H9 (cell line): Measurements from ENCODE around the gene ARMH3. TPM values are rescaled to one million over a fixed set of nuclear protein-coding genes. Genes with fewer than 3 reads are reported as not detected.

Source experiments
- DNase-seq: peaks from one replicate; pipeline ENCODE4 v3.0.0-alpha.2; 2017
- H2AFZ ChIP-seq: one replicate; pipeline ENCODE4 v1.6.1; 2013; ENCODE audit warnings: mild to moderate bottlenecking, low read length, control low read depth, moderate library complexity
- H2AK5ac ChIP-seq: 2 replicates; pipeline ENCODE4 v1.6.1; 2013; ENCODE audit warnings: low read length, control low read depth, mixed read lengths; ENCODE audit not compliant: insufficient read length
- H2BK120ac ChIP-seq: one replicate; pipeline ENCODE4 v1.6.1; 2013; ENCODE audit warnings: low read depth, mild to moderate bottlenecking, low read length, control low read depth, inconsistent platforms; ENCODE audit not compliant: poor library complexity, severe bottlenecking
- H2BK12ac ChIP-seq: 2 replicates; pipeline ENCODE4 v1.6.1; 2013; ENCODE audit warnings: low read length, control low read depth, mixed read lengths, low read depth; ENCODE audit not compliant: insufficient read length
- H2BK15ac ChIP-seq: 2 replicates; pipeline ENCODE4 v1.6.1; 2013; ENCODE audit warnings: low read depth, low read length, control low read depth
- H2BK20ac ChIP-seq: one replicate; pipeline ENCODE4 v1.6.1; 2013; ENCODE audit warnings: low read depth, mild to moderate bottlenecking, low read length, control low read depth, inconsistent platforms; ENCODE audit not compliant: poor library complexity, severe bottlenecking
- H2BK5ac ChIP-seq: 2 replicates; pipeline ENCODE4 v1.6.1; 2013; ENCODE audit warnings: low read length, control low read depth, mixed read lengths; ENCODE audit not compliant: insufficient read length
- H3K14ac ChIP-seq: 2 replicates; pipeline ENCODE4 v1.6.1; 2013; ENCODE audit warnings: low read length, control low read depth; ENCODE audit not compliant: insufficient read depth
- H3K18ac ChIP-seq: 2 replicates; pipeline ENCODE4 v1.6.1; 2013; ENCODE audit warnings: low read depth, mild to moderate bottlenecking, mixed read lengths, low read length, control low read depth; ENCODE audit not compliant: insufficient read length
- H3K23ac ChIP-seq: 2 replicates; pipeline ENCODE4 v1.6.1; 2013; ENCODE audit warnings: low read length, control low read depth, mixed read lengths, low read depth; ENCODE audit not compliant: insufficient read length
- H3K23me2 ChIP-seq: 2 replicates; pipeline ENCODE4 v1.6.1; 2013; ENCODE audit warnings: low read depth, mild to moderate bottlenecking, mixed read lengths, low read length, control low read depth; ENCODE audit not compliant: insufficient read length, poor library complexity, severe bottlenecking
- H3K27ac ChIP-seq: 2 replicates; pipeline ENCODE4 v1.5.1; 2013; ENCODE audit warnings: low read length, control low read depth, mixed read lengths, low read depth; ENCODE audit not compliant: insufficient read length
- H3K27me3 ChIP-seq: 2 replicates; pipeline ENCODE4 v1.6.1; 2013; ENCODE audit warnings: low read length, control low read depth, inconsistent platforms; ENCODE audit not compliant: insufficient read depth
- H3K4ac ChIP-seq: 2 replicates; pipeline ENCODE4 v1.6.1; 2013; ENCODE audit warnings: low read depth, mild to moderate bottlenecking, control low read depth, inconsistent platforms, low read length, moderate library complexity
- H3K4me1 ChIP-seq: 2 replicates; pipeline ENCODE4 v1.6.1; 2013; ENCODE audit warnings: low read length, control low read depth, inconsistent platforms; ENCODE audit not compliant: insufficient read depth
- H3K4me2 ChIP-seq: 2 replicates; pipeline ENCODE4 v1.6.1; 2013; ENCODE audit warnings: low read length, control low read depth, mixed read lengths; ENCODE audit not compliant: insufficient read length, insufficient read depth
- H3K56ac ChIP-seq: 2 replicates; pipeline ENCODE4 v1.6.1; 2013; ENCODE audit warnings: low read depth, mild to moderate bottlenecking, mixed read lengths, low read length, control low read depth; ENCODE audit not compliant: insufficient read length
- H3K79me1 ChIP-seq: 2 replicates; pipeline ENCODE4 v1.6.1; 2013; ENCODE audit warnings: low read depth, mild to moderate bottlenecking, moderate library complexity, low read length, control low read depth, inconsistent platforms; ENCODE audit not compliant: insufficient read depth, poor library complexity, severe bottlenecking
- H3K79me2 ChIP-seq: 2 replicates; pipeline ENCODE4 v1.6.1; 2013; ENCODE audit warnings: low read length, control low read depth, inconsistent platforms; ENCODE audit not compliant: insufficient read depth
- H3K9ac ChIP-seq: 2 replicates; pipeline ENCODE4 v1.6.1; 2013; ENCODE audit warnings: low read length, control low read depth, mixed read lengths; ENCODE audit not compliant: insufficient read length; ENCODE audit errors: extremely low read depth
- H3K9me3 ChIP-seq: one replicate; pipeline ENCODE4 v1.6.1; 2013; ENCODE audit warnings: low read depth, low read length, inconsistent platforms; ENCODE audit not compliant: control insufficient read depth
- H3T11ph ChIP-seq: one replicate; pipeline ENCODE4 v1.6.1; 2013; ENCODE audit warnings: mild to moderate bottlenecking, low read length, control low read depth, inconsistent platforms
- H4K20me1 ChIP-seq: one replicate; pipeline ENCODE4 v1.6.1; 2013; ENCODE audit not compliant: control insufficient read depth, insufficient read length, insufficient read depth
- H4K5ac ChIP-seq: 2 replicates; pipeline ENCODE4 v1.6.1; 2013; ENCODE audit warnings: low read depth, mild to moderate bottlenecking, mixed read lengths, low read length, control low read depth; ENCODE audit not compliant: insufficient read length
- H4K8ac ChIP-seq: replicated peaks from 2 replicates; pipeline ENCODE4 v1.6.1; 2013; ENCODE audit warnings: low read length, control low read depth, mixed read lengths, low read depth; ENCODE audit not compliant: insufficient read length
- H4K91ac ChIP-seq: 2 replicates; pipeline ENCODE4 v1.6.1; 2013; ENCODE audit warnings: low read depth, mild to moderate bottlenecking, moderate library complexity, mixed read lengths, low read length, control low read depth; ENCODE audit not compliant: insufficient read length
- H3K27ac Mint-ChIP-seq, 3 experiments: 2 replicates in 2 of 3; 3 replicates in 1 of 3; pipeline ENCODE4 v1.8.0; 2020 to 2021; ENCODE audit warnings: mixed read lengths in 3 of 3, mild to moderate bottlenecking in 1 of 3, moderate library complexity in 1 of 3
- H3K27me3 Mint-ChIP-seq: 2 replicates; pipeline ENCODE4 v1.8.0; 2021; ENCODE audit warnings: low read depth, mild to moderate bottlenecking, moderate library complexity, mixed read lengths
- H3K36me3 Mint-ChIP-seq, 3 experiments: 2 replicates in 2 of 3; 3 replicates in 1 of 3; pipeline ENCODE4 v1.8.0; 2020 to 2021; ENCODE audit warnings: low read depth in 3 of 3, mixed read lengths in 3 of 3; ENCODE audit not compliant: insufficient read depth in 1 of 3
- H3K4me1 Mint-ChIP-seq, 2 experiments: 2 replicates each; pipeline ENCODE4 v1.8.0; 2020; ENCODE audit warnings: mixed read lengths in 2 of 2
- H3K4me3 Mint-ChIP-seq, 2 experiments: 2 replicates in 1 of 2; 3 replicates in 1 of 2; pipeline ENCODE4 v1.8.0; 2020 to 2021; ENCODE audit warnings: mild to moderate bottlenecking in 2 of 2, mixed read lengths in 2 of 2, moderate library complexity in 1 of 2
- H3K9me3 Mint-ChIP-seq, 2 experiments: 2 replicates in 1 of 2; 3 replicates in 1 of 2; pipeline ENCODE4 v1.8.0; 2020; ENCODE audit warnings: mild to moderate bottlenecking in 2 of 2, mixed read lengths in 2 of 2, moderate library complexity in 1 of 2
- CTCF ChIP-seq: fragments of 200-600 bp; sonication (generic); conservative IDR thresholded peaks from 3 replicates; pipeline ENCODE4 v1.8.0; 2021; ENCODE audit warnings: antibody characterized with exemption, mild to moderate bottlenecking
- WGBS: extraction: QIAGEN DNeasy Blood & Tissue Kit; methylation state at CpG from one replicate; pipeline ENCODE4 v1.1.7; 2013; ENCODE audit warnings: missing lambda C conversion rate, low lambda C conversion rate, mixed read lengths; ENCODE audit not compliant: insufficient read length; ENCODE audit errors: extremely low coverage; 5-methylcytosine and 5-hydroxymethylcytosine counted together
- total RNA-seq: library from RNA; stranded (reverse); gene quantifications from 2 replicates; pipeline ENCODE4 v1.2.1, GENCODE V29; 2021

ARMH3 gene
- total RNA-seq, 1 experiment from 2014 or later = 20.4 TPM

- TF ChIP-seq CTCF = no peak
- Histone ChIP-seq H4K91ac (no peak overlapping the region), H3K9ac (no peak overlapping the region), H3K18ac (no peak overlapping the region), H2BK120ac (no peak overlapping the region), H3K79me1 (no peaks in the 10 kb centered on the region), H3T11ph (no peak overlapping the region), H3K23me2 (no peaks in the 10 kb centered on the region), H3K79me2 (no peaks in the 10 kb centered on the region), H2AFZ (no peak overlapping the region), H3K4ac (no peak overlapping the region), H3K14ac (no peak overlapping the region), H3K27me3 (no peaks in the 10 kb centered on the region), H4K20me1 (no peaks in the 10 kb centered on the region), H2AK5ac (no peak overlapping the region), H3K4me2 (no peak overlapping the region), H4K5ac (no peak overlapping the region), H3K9me3 (no peaks in the 10 kb centered on the region), H2BK12ac (no peak overlapping the region), H2BK5ac (no peak overlapping the region), H3K56ac (no peak overlapping the region), H2BK20ac (no peak overlapping the region), H3K4me1 (peaks cover 5% of the 10 kb centered on the region), H2BK15ac (no peak overlapping the region), H4K8ac (no peak overlapping the region), H3K27ac (no peak overlapping the region), H3K23ac (no peak overlapping the region)
- H3K36me3 Mint-ChIP-seq = no peaks in the 10 kb centered on the region
- DNase-seq = peak; percentile 47
- no peaks in the 10 kb centered on the region for H3K9me3 Mint-ChIP-seq
- H3K4me3 Mint-ChIP-seq = peak overlapping the region; percentile 31 to 48; a peak in 4 of 5 replicates
- H3K27me3 Mint-ChIP-seq = no peaks in the 10 kb centered on the region
- H3K4me1 Mint-ChIP-seq = peaks cover 39 to 62% of the 10 kb centered on the region in 2 experiments
- H3K27ac Mint-ChIP-seq = peak overlapping the region; percentile 85 to 96 (median 95)
- no CpG with 5 or more reads among the region's 7 CpGs for WGBS
Measured at GRCh38 chr10:101902032-101902819, 153.7 kb downstream of the ARMH3 start.
